Measurements from ENCODE around the gene C1orf21.

C1orf21 gene

DNA sequence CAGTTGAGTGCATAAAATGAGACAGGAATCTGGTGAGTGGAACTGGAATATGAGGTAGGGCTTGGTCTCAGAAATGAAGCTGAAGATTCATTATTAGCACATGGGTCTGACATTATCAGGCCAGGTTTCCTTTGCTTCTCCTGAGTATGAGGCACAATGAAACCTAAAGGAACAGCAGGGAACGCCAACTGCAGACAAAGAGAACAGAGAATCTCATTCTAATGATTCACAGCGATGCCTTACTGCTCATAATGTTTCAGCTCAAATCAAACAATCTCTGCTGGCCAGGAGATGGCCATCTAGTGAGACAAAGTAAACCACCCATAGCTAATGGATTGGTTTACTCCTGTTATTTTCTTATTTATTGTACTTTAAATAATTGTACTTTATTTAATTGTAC lies 133.5 kb downstream of the C1orf21 start:
- no peak for DNase-seq

DNA sequence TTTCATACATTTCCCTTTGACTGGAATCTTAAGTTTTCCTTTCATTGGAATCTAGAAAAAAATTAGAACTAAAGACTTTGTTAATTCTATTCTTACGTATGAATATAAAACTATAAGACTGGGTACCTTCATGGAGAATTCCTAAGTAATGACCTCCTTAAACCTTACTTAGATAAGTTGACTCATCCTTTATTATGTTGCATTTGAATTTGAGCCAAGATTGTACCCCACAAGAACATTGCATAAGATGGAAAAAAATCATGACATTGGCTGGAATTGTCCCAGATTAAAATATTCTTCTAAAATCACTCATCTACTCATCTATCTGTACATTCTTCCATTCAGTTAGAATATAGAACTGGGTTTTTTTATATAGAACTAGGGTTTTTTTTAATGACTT lies 137.4 kb downstream of the C1orf21 start:
- no peak for DNase-seq

DNA sequence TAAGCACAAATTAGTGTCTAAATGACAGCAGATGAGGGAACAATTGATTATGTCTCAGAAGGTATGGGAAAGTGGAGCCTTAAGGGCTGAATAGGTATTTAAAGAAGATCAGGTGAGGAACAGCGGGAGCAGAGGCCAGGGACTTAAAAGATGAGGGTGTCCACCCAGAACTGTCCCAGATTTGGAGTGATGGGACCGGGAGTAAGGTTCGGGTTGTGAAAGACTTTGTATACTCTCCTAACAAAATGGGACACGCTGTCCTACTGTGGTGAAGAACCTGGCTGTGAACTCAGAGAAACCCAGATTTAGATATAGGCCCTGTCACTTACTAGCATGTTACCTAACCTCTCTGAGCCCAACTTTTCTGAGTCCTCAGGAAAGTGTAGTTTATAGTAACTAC lies 140.6 kb downstream of the C1orf21 start:
- no peak for DNase-seq

- no peak for DNase-seq
Measured at GRCh38 chr1:184530226-184530625, 143.4 kb downstream of the C1orf21 start.

GRCh38 chr1:184531296-184531695 lies 144.5 kb downstream of the C1orf21 start:
- DNase-seq: no peak

DNA sequence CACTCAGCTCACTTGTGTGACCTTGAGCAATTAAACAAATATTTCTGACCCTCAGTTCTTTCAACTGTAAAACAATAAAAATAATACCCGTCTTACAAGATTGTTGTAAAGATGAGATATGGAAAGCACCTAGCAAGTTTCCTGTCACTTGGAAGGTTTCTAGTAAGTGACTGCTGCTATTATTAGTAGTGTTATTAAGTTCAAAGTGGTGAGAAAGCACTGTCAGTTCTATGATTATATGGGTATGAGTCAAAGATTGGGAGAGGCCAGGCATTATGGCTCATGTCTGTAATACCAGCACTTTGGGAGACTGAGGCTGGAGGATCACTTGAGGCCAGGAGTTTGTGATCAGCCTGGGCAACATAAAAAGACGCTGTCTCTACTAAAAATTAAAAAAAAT lies 145.4 kb downstream of the C1orf21 start:
- DNase-seq: no peak

DNA sequence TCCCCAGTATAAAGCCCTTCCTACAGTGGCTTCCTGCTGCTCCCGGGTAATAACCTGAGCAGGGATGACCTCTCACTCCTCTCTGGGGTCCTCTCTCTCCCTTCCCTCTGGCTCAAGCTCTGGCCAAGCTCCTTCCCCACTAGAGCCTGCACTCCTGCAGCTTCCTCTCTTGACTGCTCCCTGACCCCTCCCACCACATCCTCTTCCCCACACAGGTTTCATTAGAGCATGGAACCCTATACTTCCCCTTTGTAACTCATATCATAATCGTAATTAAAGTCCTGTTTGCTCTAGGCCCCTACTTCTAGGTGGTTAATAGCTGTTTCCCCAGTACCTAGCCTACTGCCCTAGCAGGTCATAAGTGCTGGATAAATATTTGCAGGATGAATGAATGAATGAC lies 146.2 kb downstream of the C1orf21 start:
- no peak for DNase-seq

DNA sequence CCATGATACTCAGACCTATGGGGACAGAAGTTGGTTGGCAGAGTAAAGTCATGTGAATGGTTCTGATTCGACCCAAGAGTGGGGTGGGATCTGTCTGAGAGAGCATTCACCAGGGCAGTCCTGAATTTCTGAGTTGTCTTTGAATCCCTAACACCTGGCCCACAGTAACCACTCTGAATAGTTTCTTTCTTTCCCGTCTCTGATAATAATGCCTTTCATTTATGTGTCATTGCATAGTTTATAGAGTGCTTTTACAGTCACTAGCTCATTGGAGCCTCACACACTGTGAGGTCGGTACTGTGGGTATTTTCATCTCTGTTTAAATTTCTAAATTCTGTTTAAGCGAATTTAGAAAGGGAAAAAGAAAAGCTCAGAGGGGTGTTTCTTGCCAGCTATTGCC lies 147.1 kb downstream of the C1orf21 start:
- no peak for DNase-seq

GRCh38 chr1:184534690-184535089 lies 147.9 kb downstream of the C1orf21 start:
- no peak for DNase-seq

- no peak for DNase-seq
Measured at GRCh38 chr1:184535191-184535970, 148.6 kb downstream of the C1orf21 start.

GRCh38 chr1:184536246-184536985 lies 149.6 kb downstream of the C1orf21 start:
- DNase-seq: no peak

GRCh38 chr1:184539580-184539979 lies 152.8 kb downstream of the C1orf21 start:
- DNase-seq: no peak

GRCh38 chr1:184541537-184542152 lies 154.8 kb downstream of the C1orf21 start:
- no peak for DNase-seq

DNA sequence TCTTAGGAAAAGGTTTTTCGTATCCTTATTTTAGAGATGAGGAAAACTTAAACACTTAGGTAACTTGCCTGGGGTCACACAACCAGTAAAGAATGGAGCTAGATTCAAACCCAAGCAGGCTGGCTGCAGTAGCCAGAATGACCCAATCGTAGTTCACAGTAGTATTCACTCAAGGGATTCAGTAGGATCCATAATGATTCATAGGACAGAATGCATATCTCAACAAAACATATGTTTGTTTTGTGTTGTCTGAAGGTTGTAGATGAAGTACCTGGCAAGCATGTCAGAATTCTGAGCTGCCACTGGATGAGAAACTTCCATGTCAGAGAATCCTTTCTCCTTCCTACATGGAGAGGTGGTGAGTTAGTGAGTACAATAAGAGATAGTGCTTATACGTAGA lies 155.5 kb downstream of the C1orf21 start:
- DNase-seq: no peak

DNA sequence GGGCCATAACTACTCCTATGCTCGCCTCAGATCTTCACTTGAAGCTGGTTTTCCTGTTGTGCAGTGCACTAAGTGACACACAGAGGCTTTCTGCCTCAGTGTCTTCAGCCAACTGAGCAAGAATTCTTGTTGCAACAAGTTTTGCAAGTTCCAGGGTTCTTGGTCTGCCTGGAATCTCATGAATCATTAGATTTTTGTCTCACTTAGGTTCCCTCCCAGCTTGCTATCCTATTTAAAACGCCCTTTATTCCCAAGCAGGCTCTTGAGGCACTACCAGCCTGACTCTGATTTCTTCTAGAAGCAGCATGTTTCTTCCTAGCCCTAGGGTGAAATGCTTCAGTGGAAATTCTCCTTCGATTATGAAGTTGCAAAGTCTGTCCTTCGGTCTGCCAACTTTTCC lies 158.8 kb downstream of the C1orf21 start:
- DNase-seq: no peak

DNA sequence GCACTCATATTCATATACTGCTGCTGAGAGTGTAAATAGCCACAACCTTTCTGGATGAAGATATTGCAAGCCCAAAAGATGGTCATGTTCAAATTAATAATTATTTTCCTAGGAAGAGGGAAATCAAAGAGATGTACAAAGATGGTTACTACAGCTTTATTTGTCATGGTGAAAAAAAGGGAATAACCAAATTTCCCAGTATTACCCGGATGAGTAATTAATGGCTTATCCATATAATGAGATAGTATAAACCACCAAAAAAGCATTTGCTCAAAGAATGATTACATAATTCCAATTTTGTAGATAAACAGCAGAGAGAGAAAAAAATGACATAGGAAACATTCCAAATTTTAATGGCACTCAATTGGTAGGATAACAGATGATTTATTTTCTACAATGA lies 165.6 kb downstream of the C1orf21 start:
- DNase-seq: no peak

- no peak for DNase-seq
Measured at GRCh38 chr1:184553845-184554244, 167.0 kb downstream of the C1orf21 start.

GRCh38 chr1:184555665-184556641 lies 169.1 kb downstream of the C1orf21 start:
- DNase-seq: no peak

DNA sequence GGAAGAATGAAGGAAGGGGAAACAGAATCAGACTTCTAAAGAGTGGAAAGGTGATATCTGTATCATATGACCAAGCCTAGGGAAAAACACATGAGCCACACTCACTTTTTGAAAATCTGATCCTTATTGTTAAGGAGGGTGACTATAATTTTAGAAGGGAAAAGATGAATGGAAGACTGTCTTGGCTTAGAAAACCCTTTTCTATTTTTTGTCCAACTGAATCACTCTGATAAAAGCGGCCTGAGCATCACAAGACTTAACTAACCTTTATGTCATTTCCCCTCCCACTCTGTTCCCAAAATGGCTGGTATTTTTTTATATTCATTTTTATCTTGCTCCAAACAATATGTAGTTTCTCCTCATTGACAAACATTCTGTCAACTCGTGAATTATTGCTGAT lies 169.8 kb downstream of the C1orf21 start:
- DNase-seq: no peak

GRCh38 chr1:184557423-184558347 lies 170.9 kb downstream of the C1orf21 start:
- DNase-seq: no peak

DNA sequence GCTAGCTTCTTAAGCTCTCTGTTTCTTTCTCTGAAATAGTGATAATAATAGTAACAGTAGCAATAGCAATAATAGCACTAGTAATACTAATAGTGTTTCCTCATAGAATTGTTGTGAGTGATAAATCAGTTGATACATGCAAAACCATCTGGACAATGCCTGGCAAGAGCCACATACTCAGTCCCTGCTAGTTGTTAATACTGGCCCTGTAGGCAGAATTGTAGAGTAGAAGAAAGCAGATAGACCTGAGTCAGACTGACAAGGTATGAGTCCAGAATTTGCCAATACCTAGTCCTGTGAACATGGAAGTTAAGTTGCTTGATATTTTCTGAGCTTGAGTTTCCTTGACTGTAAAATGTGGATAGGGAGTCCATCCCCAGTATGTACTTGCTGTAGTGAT lies 171.9 kb downstream of the C1orf21 start:
- no peak for DNase-seq

Measured in stimulated activated naive CD4-positive, alpha-beta T cell treated with Interleukin-2 at 50 U/mL for 16 hours (primary cell).